ENCODE data around the gene SYT7. TPM values are rescaled to one million over a fixed set of nuclear protein-coding genes. Genes with fewer than 3 reads are reported as not detected.

The SYT7 gene
- total RNA-seq, 1 donor from 2014 or later, result 1.8 TPM

GRCh38 chr11:61486779-61487178, 94.1 kb downstream of the SYT7 start:
- H3K4me1 ChIP-seq, result peaks cover 0 to 3% of the 10 kb centered on the region in 2 donors
- H3K27me3 ChIP-seq, result no peaks in the 10 kb centered on the region
- H3K4me3 ChIP-seq, result no peak overlapping the region
- H3K27ac ChIP-seq, result no peak overlapping the region
- intact Hi-C loops (cut with DNase I), result no loop called here
- no peak for TF ChIP-seq CTCF (IDR thresholded peaks at IDR 0.05)
- H3K36me3 ChIP-seq, result peaks cover 0 to 7% of the 10 kb centered on the region in 2 donors
- no peak for DNase-seq (ENCODE audit: low spot score in 2 of 2)
- no peaks in the 10 kb centered on the region for H3K9me3 ChIP-seq

DNA sequence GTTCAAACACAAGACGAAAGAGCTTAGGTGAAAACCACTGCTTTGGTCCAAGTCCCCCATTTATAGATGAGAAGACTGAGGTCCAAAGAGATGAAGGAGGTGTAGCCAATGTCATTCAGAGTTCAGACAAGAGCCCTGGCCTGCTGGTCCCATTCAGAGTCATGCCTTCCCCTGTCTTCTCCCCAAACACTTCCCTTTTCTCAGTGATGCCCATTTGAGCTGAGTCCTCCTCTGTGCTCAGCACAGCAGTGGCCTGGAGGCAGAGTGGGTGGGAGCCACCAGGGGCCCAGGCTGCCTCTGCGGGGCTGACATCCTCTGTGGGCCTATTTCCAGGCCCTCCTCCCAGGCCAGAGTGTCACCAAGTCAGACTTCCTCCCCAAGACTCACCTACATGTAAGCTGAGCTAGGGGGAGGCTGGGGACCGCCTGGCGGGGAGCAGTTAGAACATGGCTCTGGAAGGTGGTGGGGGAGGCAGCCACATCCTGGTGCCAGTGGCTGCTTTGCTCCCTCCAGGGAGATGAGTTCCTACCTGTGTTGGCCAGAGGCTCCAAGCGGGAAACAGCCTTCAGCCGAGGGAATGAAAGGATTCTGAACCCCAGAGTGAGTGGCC, 94.8 kb downstream of the SYT7 start:
- peaks cover 0 to 3% of the 10 kb centered on the region in 2 donors for H3K4me1 ChIP-seq
- H3K9me3 ChIP-seq, result no peaks in the 10 kb centered on the region
- intact Hi-C loops (cut with DNase I), result no loop called here
- H3K27me3 ChIP-seq, result no peaks in the 10 kb centered on the region
- no peak overlapping the region for H3K4me3 ChIP-seq
- H3K27ac ChIP-seq, result no peak overlapping the region
- TF ChIP-seq CTCF (IDR thresholded peaks at IDR 0.05), result no peak
- DNase-seq (ENCODE audit: low spot score in 2 of 2), result no peak
- H3K36me3 ChIP-seq, result peaks cover 0 to 7% of the 10 kb centered on the region in 2 donors

DNA sequence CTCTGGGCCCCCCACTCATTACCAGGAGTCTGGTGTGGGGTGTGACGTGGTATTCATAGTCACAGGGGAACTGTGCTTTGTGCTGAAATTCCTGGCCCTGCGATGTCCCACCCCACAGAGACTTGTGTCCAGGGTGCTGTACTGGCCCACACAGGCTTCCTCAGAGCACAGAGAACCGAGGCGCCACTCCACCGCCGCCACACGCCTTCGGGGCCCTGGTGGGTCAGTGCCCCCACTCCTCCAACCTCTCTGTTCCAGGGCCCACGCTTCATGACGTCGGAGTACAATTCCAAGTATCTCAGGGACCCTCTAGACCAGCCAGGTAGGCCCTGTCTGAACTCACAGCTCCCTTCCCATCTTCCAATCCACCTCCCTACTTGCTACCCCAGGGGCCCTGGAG, 95.8 kb downstream of the SYT7 start:
- H3K27ac ChIP-seq, result no peak overlapping the region
- intact Hi-C loops (cut with DNase I), result no loop called here
- peaks cover 0 to 7% of the 10 kb centered on the region in 2 donors for H3K36me3 ChIP-seq
- H3K4me1 ChIP-seq, result no peaks in the 10 kb centered on the region
- DNase-seq (ENCODE audit: low spot score in 2 of 2), result no peak
- H3K9me3 ChIP-seq, result no peaks in the 10 kb centered on the region
- no peak overlapping the region for H3K4me3 ChIP-seq
- no peak for TF ChIP-seq CTCF (IDR thresholded peaks at IDR 0.05)
- H3K27me3 ChIP-seq, result no peaks in the 10 kb centered on the region

- intact Hi-C loops (cut with DNase I), result no loop called here
- H3K27ac ChIP-seq, result no peak overlapping the region
Measured at GRCh38 chr11:61484541-61484940, 96.3 kb downstream of the SYT7 start.

GRCh38 chr11:61482513-61482912, 98.4 kb downstream of the SYT7 start:
- Histone ChIP-seq H3K4me1 (peaks cover 0 to 4% of the 10 kb centered on the region in 2 donors), H3K4me3 (no peak overlapping the region), H3K9me3 (no peaks in the 10 kb centered on the region), H3K27me3 (no peaks in the 10 kb centered on the region), H3K27ac (no peak overlapping the region), H3K36me3 (peaks cover 0 to 5% of the 10 kb centered on the region in 2 donors)
- intact Hi-C loops (cut with DNase I), result no loop called here
- peak in 2 of 3 experiments; percentile 26 to 40 for TF ChIP-seq CTCF (IDR thresholded peaks at IDR 0.05)
- DNase-seq (ENCODE audit: low spot score in 2 of 2), result no peak

More at GRCh38 chr11:61484541-61484940, 96.3 kb downstream of the SYT7 start:
- H3K9me3 ChIP-seq, result no peaks in the 10 kb centered on the region
- no peaks in the 10 kb centered on the region for H3K4me1 ChIP-seq
- no peak for DNase-seq (ENCODE audit: low spot score in 2 of 2)
- TF ChIP-seq CTCF (IDR thresholded peaks at IDR 0.05), result no peak
- no peak overlapping the region for H3K4me3 ChIP-seq
- H3K27me3 ChIP-seq, result no peaks in the 10 kb centered on the region
- H3K36me3 ChIP-seq, result peaks cover 0 to 7% of the 10 kb centered on the region in 2 donors

DNA sequence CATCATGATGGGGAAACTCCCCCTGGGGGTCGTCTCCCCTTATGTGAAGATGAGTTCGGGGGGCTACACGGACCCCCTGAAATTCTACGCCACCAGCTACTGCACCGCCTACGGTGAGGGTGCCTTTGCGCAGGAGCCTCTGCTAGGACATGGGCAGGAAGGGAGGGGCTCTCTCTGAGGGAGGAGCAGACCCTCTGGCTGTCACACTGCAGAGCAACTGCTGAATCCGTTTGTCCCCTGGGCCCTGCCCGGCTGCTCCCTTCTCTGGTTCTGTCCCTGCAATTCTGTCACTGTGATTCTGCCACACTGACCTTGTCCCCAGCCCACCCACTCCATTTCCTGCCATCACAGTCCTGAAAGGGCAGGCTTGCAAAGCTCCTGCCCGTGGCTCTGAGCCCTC, 99.1 kb downstream of the SYT7 start:
- Histone ChIP-seq H3K4me3 (no peak overlapping the region), H3K27me3 (no peaks in the 10 kb centered on the region), H3K9me3 (no peaks in the 10 kb centered on the region), H3K36me3 (no peaks in the 10 kb centered on the region), H3K4me1 (peaks cover 0 to 4% of the 10 kb centered on the region in 2 donors), H3K27ac (no peak overlapping the region)
- no peak for TF ChIP-seq CTCF (IDR thresholded peaks at IDR 0.05)
- DNase-seq (ENCODE audit: low spot score in 2 of 2), result no peak
- intact Hi-C loops (cut with DNase I), result no loop called here

All from ascending aorta (tissue), 2 donors.